SK-N-SH (cell line): ENCODE data around the gene RAB23. TPM values are rescaled to one million over a fixed set of nuclear protein-coding genes. Genes with fewer than 3 reads are reported as not detected.

Experiments
- CTCF ChIA-PET: fragments of 300-600, 350-600 bp; formaldehyde crosslinking; extraction: SDS; loops from one replicate; lab custom pipeline; 2021; lab: Yijun Ruan, JAX
- POLR2A ChIA-PET: fragments of 350-600 bp; sonication (Branson Sonifier 250); formaldehyde crosslinking; extraction: SDS; loops from one replicate; lab custom pipeline; 2020; ENCODE audit warnings: antibody characterized with exemption, inconsistent platforms; lab: Yijun Ruan, JAX
- DNase-seq: peaks from one replicate; pipeline ENCODE4 v3.0.0; 2012
- H2AFZ ChIP-seq: fragments of 200-600 bp; sonication (generic); 2 replicates; pipeline ENCODE4 v1.8.1; 2016; ENCODE audit warnings: antibody characterized with exemption, mild to moderate bottlenecking, low read depth
- H3F3A ChIP-seq: fragments of 200-600 bp; sonication (generic); replicated peaks from 2 replicates; pipeline ENCODE3; 2016; ENCODE audit warnings: antibody characterized with exemption, mild to moderate bottlenecking; ENCODE audit not compliant: insufficient read depth
- H3K27ac ChIP-seq, 2 experiments: fragments of 200-500 bp in 1 of 2; fragments of 200-600 bp in 1 of 2; sonication (Bioruptor generic) in 1 of 2; sonication (generic), shearing (Covaris generic) in 1 of 2; 2 replicates each; pipeline versions ENCODE4 v1.5.1 to v1.6.1; 2014 to 2016; ENCODE audit warnings: low read depth in 2 of 2, inconsistent platforms in 1 of 2, low read length in 1 of 2, mild to moderate bottlenecking in 1 of 2, mixed read lengths in 1 of 2
- H3K27me3 ChIP-seq: fragments of 200-600 bp; sonication (generic), shearing (Covaris generic); 2 replicates; pipeline ENCODE4 v1.6.1; 2016; ENCODE audit warnings: mixed run types; ENCODE audit not compliant: insufficient read depth
- H3K36me3 ChIP-seq, 2 experiments: fragments of 200-500 bp in 1 of 2; fragments of 200-600 bp in 1 of 2; sonication (Bioruptor generic) in 1 of 2; sonication (generic) in 1 of 2; replicated peaks in 1 of 2; 2 replicates each; pipeline versions ENCODE3 to v1.5.1; 2014 to 2016; ENCODE audit warnings: low read length in 1 of 2, mild to moderate bottlenecking in 1 of 2; ENCODE audit not compliant: insufficient read depth in 2 of 2, control insufficient read depth in 1 of 2
- H3K4me1 ChIP-seq, 2 experiments: fragments of 200-500 bp in 1 of 2; fragments of 200-600 bp in 1 of 2; sonication (Bioruptor generic) in 1 of 2; sonication (generic), shearing (Covaris generic) in 1 of 2; 2 replicates each; pipeline versions ENCODE4 v1.5.1 to v1.6.1; 2014 to 2016; ENCODE audit warnings: low read depth in 1 of 2, low read length in 1 of 2, mixed run types in 1 of 2; ENCODE audit not compliant: insufficient read depth in 2 of 2, control insufficient read depth in 1 of 2
- H3K4me2 ChIP-seq: fragments of 200-600 bp; sonication (generic), shearing (Covaris generic); 2 replicates; pipeline ENCODE4 v1.6.1; 2017; ENCODE audit warnings: mixed run types
- H3K4me3 ChIP-seq, 2 experiments: fragments of 200-500 bp in 1 of 2; fragments of 200-600 bp in 1 of 2; sonication (Bioruptor generic) in 1 of 2; sonication (generic), shearing (Covaris generic) in 1 of 2; 2 replicates each; pipeline versions ENCODE4 v1.5.1 to v1.8.1; 2014 to 2016; ENCODE audit warnings: low read depth in 2 of 2, inconsistent platforms in 1 of 2, low read length in 1 of 2, mild to moderate bottlenecking in 1 of 2, mixed read lengths in 1 of 2, moderate library complexity in 1 of 2
- H3K79me2 ChIP-seq: fragments of 200-600 bp; sonication (generic); 2 replicates; pipeline ENCODE4 v1.8.1; 2017; ENCODE audit warnings: mild to moderate bottlenecking; ENCODE audit not compliant: insufficient read depth
- H3K9ac ChIP-seq: fragments of 200-600 bp; sonication (generic); 2 replicates; pipeline ENCODE4 v1.6.1; 2017; ENCODE audit warnings: mixed run types
- H3K9me2 ChIP-seq: fragments of 200-600 bp; sonication (generic); 2 replicates; pipeline ENCODE4 v1.6.1; 2017; ENCODE audit warnings: mixed run types
- H3K9me3 ChIP-seq: fragments of 200-600 bp; sonication (generic); 2 replicates; pipeline ENCODE4 v1.6.1; 2017; ENCODE audit warnings: mixed run types, mild to moderate bottlenecking, moderate library complexity
- H4K20me1 ChIP-seq: fragments of 200-600 bp; sonication (generic); 2 replicates; pipeline ENCODE4 v1.6.1; 2017; ENCODE audit warnings: mild to moderate bottlenecking, mixed run types; ENCODE audit not compliant: insufficient read depth
- CHD2 ChIP-seq: fragments of 150-350 bp; IDR thresholded peaks from 2 replicates; pipeline ENCODE4 v1.6.1; 2018; ENCODE audit warnings: low read length; ENCODE audit not compliant: partially characterized antibody
- CTCF ChIP-seq: fragments of 200-600 bp; sonication (generic); IDR thresholded peaks from 2 replicates; pipeline ENCODE4 v1.6.1; 2017; ENCODE audit warnings: antibody characterized with exemption, mild to moderate bottlenecking, moderate library complexity
- FOSL2 ChIP-seq: IDR thresholded peaks from 2 replicates; pipeline ENCODE4 v1.4.0; 2012; ENCODE audit warnings: low read depth, mild to moderate bottlenecking, moderate library complexity, borderline replicate concordance
- FOXJ3 ChIP-seq: sonication (generic); formaldehyde crosslinking; IDR thresholded peaks from 2 replicates; pipeline ENCODE4 v1.5.1; 2020; ENCODE audit warnings: mild to moderate bottlenecking, missing genetic modification reagents
- NRF1 ChIP-seq: IDR thresholded peaks from 2 replicates; pipeline ENCODE4 v1.6.1; 2012; ENCODE audit warnings: low read depth, mild to moderate bottlenecking, low read length
- POLR2AphosphoS5 ChIP-seq: IDR thresholded peaks from 2 replicates; pipeline ENCODE4 v1.6.1; 2012; ENCODE audit warnings: low read depth, low read length
- RAD21 ChIP-seq: IDR thresholded peaks from 2 replicates; pipeline ENCODE4 v1.6.1; 2012; ENCODE audit warnings: mild to moderate bottlenecking, low read length
- REST ChIP-seq: IDR thresholded peaks from 2 replicates; pipeline ENCODE4 v1.6.1; 2012; ENCODE audit warnings: mild to moderate bottlenecking, low read depth, low read length, moderate library complexity
- SIN3A ChIP-seq: IDR thresholded peaks from 2 replicates; pipeline ENCODE4 v1.6.1; 2012; ENCODE audit warnings: low read depth, mild to moderate bottlenecking, low read length, moderate library complexity, borderline replicate concordance
- SMC3 ChIP-seq: IDR thresholded peaks from 2 replicates; pipeline ENCODE4 v1.6.1; 2012; ENCODE audit warnings: low read depth, low read length, improper control_type of control experiment
- TAF1 ChIP-seq: IDR thresholded peaks from 2 replicates; pipeline ENCODE4 v1.6.1; 2012; ENCODE audit warnings: low read depth, mild to moderate bottlenecking, low read length, moderate library complexity, borderline replicate concordance
- TCF12 ChIP-seq: IDR thresholded peaks from 2 replicates; pipeline ENCODE4 v1.4.0; 2012
- USF1 ChIP-seq: IDR thresholded peaks from 2 replicates; pipeline ENCODE4 v1.4.0; 2012; ENCODE audit warnings: low read depth, borderline replicate concordance
- YY1 ChIP-seq: IDR thresholded peaks from 2 replicates; pipeline ENCODE4 v1.4.0; 2012; ENCODE audit warnings: low read depth, mild to moderate bottlenecking
- polyA plus RNA-seq, 3 experiments: library from polyadenylated mRNA; depleted of rRNA; stranded (reverse); fragments of >200 nt; gene quantifications; 2 replicates each; pipeline ENCODE4 v1.2.3, GENCODE V29; 2012

RAB23 gene
- polyA plus RNA-seq, 1 of the 3 experiments (the other 2 are of a cell fraction): 6.6 TPM

GRCh38 chr6:57193177-57193576, 28.9 kb downstream of the RAB23 start:
- POLR2A ChIA-PET: no interaction called here
- DNase-seq: no peak

More at GRCh38 chr6:57193177-57193576, 28.9 kb downstream of the RAB23 start:
- Histone ChIP-seq H3K27me3 (no peaks in the 10 kb centered on the region), H3K27ac (no peak overlapping the region), H3K79me2 (peaks cover 54% of the 10 kb centered on the region), H3K4me1 (no peaks in the 10 kb centered on the region; a peak in 2 of 4 replicates), H3K9me3 (no peaks in the 10 kb centered on the region), H3K9ac (no peak overlapping the region), H2AFZ (no peak overlapping the region), H3K36me3 (peaks cover 51 to 74% of the 10 kb centered on the region in 2 experiments), H3K9me2 (no peaks in the 10 kb centered on the region; the same call in 1 of the 2 replicates), H3K4me2 (no peak overlapping the region), H3F3A (peaks cover 24% of the 10 kb centered on the region), H3K4me3 (no peak overlapping the region), H4K20me1 (no peaks in the 10 kb centered on the region)
- CTCF ChIA-PET: no interaction called here
- TF ChIP-seq POLR2AphosphoS5 (no peak), CHD2 (no peak), REST (no peak), YY1 (no peak), USF1 (no peak), RAD21 (no peak), SMC3 (no peak), NRF1 (no peak), TAF1 (no peak), CTCF (no peak), FOXJ3 (CRISPR knock-in tag) (no peak), FOSL2 (no peak), TCF12 (no peak), SIN3A (no peak)
